HG03575 (cell line): ENCODE data around the gene CRB2.
"Not testable (repeated sequence)": the region's sequence is repeated elsewhere in the genome, so short reads cannot be mapped to it uniquely, and the experiment has no call there.

ENCODE experiments used
- ATAC-seq: cut with Tn5 transposase; IDR thresholded peaks from one replicate; pipeline ENCODE4 v1.9.1; 2021; ENCODE audit not compliant: unreplicated experiment, insufficient number of reproducible peaks, low FRiP score; ENCODE audit errors: extremely low read depth

CRB2 gene

DNA sequence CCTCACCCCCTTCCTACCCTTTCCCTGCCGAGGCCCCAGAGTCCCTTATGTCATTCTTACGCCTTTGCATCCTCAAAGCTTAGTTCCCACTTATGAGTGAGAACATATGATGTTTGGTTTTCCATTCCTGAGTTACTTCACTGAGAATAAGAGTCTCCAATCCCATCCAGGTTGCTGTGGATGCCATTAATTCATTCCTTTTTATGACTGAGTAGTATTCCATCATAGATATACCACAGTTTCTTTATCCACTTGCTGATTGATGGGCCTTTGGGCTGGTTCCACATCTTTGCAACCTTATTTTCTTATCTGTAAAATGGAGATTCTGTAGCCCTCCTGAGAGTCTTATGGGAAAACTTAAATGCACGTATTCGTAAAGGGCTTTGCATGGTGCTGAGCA, 36.8 kb downstream of the CRB2 start:
- ATAC-seq = no peak

DNA sequence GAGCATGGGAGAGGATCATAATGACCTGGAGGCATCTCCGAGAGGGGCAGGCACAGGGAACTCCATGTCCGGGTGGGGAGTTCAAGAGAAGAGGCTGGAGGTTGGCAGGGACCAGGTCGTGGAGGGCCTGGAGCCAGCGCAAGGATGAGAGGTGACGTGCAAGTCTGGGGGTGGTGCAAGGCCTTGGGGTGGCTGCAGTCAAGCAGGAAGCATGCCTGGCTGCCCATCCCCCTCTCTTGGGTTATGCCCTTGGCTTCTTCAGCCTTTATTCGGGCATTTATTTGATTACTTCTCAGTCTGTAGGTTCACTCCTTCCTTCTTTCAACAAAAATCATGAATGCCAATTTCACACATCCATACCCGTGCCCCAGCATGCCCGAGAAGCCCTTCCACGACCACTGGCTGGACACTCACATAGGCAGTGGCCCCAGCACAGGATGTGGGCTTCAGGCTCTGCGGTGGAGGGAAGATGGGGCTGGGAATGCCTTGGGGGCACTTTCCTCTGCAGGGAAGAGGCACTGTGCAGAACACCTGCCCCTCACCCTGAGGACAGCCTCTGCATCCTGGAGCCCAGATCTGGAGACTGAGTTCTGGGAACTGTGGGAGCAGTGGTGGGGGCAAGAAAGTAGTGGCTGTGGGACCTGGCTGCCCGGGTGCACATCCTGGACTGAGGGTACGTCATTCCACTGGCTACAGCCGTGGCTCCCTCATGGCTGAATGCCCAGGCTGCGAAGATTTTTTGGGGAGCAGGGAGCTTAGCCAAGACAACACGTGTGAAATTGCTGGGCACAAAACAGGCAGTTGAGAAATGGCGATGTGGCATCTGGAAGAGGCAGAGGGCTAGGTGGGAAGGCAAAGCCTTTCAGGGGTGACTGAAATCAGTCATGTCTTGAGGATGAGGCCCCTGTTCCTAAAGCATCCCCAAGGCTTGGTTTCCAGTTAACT, 38.6 kb downstream of the CRB2 start:
- ATAC-seq = no peak

DNA sequence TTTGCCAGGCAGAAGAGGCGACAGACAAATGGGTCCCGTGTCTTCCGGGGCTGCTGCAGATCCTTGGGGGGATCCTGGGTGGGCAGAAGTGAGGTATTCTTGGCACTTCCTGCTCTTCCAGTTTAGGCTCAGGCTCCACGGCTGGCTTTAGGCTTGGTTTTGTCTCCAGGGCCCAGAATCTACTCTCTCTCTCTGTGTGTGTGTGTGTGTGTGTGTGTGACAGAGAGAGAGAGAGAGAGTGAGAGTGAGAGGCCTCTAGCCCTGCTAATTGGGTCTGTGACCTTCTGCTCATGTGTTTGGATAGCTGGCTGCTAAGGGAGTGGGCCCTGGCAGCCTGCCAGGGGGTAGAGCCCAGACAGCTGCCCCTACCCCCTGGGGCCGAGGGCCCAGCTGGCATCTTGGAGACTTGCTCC, 39.3 kb downstream of the CRB2 start:
- no peak for ATAC-seq

DNA sequence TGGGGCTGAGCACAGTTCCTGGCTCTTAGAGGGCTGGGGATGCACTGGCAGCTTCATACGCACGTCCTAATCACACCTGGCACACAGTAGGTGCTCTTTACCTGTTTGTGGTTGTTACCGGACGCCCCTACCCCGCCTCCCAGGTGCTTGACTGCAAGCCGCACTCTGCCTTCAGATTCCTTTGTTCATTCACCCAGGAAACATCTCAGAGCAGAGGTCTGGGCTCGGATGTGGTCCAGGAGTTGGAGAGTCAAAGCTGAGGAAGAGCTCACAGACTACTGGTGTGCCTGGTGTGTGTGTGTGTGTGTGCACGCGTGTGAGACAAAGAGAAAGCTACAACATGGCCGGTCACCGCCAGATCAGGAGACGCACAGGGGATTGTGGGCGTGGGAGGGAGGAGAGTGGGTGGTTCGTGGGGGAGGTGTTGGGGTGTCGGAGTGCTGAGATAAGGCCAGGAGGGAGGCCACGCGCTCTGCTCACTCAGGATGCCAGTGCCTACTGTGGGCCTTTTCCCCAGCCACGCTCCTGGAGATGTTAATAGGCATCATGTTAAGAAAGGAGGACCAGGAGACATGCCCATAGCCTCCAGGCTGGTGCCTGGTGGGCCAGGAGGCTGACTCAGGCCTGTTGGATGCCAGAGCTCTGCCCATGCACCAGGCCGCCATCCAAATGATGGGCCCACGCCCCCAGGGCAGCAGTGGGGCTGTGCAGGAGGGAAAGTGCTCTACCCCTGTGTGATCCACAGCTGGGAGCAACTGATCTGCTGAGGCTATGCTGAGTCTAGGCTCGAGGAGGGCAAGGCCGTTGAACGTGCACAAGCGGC, 39.9 kb downstream of the CRB2 start:
- ATAC-seq = no peak

DNA sequence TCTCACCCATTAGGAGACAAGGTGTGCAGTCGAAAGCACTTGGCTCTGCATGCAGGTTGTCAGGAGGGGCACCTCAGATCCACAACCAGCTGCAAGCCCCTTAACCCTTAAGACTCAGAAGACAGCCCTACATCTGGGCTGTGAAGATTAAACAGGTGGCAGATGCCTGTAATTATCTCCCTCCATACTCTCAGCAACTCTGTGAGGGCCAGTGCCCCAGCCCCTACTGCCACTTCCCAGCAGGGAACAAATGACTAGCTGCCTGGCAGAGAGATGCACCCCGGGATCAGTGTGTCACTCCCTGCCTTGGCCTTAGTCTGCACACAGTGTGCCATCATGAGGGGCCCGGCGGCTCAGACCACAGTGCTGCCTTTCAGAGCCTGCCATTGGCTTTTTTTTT, 42.0 kb downstream of the CRB2 start:
- no peak for ATAC-seq

DNA sequence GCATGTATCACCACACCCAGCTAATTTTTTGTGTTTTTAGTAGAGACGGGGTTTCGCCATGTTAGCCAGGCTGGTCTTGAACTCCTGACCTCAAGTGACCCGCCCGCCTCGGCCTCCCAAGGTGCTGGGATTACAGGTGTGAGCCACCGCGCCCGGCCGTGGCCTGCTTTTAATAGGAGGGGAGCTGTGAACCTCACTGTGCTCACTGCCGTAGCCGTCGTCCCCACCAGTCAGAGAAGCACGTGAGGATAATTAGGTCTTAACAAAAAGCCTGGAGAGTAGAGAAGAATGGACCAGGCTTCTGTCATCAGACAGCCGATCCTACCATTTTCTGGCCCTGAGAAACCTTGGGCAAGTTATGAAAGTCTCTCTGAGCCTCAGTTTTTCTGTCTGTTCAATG, 42.9 kb downstream of the CRB2 start:
- ATAC-seq = not testable (repeated sequence)

DNA sequence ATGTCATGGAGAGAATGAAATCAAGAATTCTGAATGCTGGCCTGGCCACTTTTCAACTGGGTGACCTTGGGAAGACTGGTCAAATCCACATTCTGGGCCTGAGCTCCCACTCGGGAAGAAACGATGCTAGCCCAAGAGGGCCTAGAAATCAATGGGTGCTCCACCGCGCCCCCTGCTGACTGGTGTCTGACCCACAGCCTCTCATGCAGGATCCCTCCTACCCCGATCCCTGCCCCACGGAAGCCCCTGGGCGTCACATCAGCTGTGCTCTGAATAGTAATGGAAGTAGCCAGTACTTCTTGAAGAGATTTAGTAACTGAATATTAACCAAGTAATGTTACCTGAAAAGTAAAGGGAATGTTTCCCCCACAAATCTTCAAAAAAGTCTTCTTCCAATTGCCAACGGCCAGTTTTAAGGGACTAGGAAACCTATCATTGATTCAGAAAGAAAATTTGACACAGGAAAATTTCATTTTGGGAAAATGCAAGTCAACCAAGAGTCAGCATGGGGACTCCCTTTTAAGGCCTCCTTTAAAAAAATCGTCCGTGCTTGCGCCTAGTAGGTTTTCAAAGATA, 43.9 kb downstream of the CRB2 start:
- no peak for ATAC-seq

DNA sequence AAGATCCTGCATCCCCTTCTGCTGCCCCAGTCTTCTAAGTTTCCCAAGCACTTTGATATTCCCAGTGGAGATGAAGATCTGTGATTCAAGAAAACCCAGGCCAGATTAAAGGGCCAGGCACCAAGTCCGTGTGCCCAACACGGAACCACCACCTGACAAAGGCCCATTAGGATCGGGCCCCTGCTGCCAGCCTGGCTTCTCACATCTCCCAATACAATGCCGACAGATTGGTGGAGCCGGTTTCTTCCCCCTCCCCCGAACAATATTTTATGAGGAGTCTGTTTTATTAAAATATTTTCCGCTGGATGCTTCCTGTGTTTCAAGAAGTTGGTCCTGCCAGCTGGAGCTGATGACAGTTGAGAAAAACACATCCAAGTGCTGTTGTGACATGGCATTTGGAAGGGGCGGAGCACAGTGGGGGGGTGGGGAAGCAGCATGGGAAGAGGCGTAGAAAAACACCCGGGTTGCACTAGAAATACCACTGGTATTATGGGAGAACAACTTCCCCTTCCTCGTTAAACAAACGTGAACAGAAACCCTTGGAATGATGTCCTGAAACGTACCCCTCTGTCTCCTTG, 45.0 kb downstream of the CRB2 start:
- no peak for ATAC-seq

DNA sequence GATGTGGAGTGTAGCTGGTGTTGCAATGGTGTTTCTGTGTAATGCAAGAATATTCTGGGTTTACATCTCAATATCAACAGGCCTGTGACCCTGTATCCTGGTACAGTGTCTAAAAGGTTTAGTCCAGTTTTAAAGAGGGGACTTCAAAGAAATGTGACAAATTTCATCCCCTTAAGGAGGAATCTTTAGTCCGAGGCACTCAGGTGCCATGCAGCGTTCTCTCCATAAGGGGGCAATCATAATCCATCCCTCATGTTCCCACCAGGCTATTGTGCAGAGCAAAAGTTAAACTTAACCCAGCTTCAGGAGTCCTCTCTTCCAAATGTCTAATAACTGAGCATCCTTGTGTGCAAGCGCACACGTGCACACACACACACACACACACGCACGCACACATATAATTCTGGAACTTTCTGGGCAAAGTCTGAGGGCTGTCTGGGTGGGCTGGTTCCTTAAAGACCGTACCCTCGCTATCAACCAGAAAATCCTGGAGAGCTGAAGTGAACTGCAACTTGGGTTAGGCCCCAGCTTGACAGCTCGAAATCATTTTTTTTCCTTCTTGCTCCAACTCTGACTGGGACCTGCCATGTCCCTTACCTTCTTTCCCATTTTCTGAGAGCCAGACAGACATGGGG, 46.0 kb downstream of the CRB2 start:
- ATAC-seq = no peak

DNA sequence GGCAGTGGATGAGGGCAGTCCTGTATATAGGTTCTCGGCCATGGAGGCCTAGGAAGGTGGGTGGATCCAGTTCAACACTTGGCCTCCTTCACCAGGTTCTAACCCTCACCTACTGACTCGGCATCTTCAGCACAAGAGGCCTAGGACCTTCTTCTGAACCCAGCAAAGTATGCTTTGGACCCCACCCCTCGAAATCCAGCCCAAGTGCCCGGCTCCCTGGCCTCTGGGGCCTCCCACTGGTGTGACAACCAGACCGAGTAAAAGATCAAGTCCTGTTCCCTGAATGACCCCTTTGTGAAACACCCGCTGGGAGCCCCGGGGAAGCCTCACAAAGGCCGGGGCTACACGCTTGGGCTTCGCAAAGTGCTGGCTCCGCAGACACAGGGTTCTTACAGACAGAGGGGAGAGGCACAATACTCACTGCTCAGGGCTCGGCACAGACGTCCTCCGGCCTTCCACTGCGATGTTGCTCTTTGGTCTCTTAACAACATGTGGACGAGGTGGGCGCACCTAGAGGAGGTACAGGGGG, 47.0 kb downstream of the CRB2 start:
- ATAC-seq = no peak

DNA sequence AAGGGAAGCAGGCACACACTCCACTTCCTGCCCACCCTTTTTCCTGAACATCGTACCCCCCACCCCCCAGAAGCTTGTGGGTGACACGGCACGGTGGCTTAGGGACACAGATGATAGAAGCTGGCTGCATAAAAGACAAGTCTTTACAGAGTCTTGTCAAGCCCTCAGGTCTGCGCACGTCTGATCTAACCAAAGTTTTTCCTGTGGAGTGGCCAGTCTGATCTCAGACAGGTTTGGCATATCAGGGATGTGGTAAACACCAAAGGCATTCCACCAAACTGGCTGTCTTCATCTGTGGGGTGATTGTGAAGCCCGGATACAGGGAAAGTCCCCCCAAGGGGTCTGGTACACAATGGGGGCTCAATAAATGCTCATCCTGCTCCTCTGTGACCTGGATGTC, 50.0 kb downstream of the CRB2 start:
- ATAC-seq = no peak

DNA sequence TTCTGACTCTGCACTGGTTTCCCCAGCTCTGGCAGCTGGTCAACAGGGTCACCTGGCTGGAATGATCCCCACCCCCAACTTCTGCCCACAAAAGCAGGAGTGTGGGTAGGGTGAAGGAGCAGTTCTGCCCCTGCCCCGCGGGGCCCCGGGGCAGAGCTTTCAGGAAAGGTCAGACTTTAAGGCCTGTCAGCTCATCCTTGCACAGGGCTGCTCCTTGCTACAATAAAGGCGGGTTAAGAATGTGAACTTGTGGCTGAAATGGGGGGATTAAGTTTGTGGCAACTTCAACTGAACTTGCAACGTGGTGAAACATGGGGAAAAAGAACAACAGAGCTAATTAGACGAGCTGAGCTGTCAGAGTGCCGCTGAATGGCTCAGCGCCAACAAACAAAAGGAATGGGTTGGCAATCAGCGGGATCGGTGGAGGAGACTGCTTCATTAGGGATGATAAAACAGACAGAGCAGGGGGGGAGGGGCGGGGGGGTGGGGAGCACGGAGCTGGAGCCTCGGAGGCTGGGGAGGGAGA, 50.8 kb downstream of the CRB2 start:
- no peak for ATAC-seq

DNA sequence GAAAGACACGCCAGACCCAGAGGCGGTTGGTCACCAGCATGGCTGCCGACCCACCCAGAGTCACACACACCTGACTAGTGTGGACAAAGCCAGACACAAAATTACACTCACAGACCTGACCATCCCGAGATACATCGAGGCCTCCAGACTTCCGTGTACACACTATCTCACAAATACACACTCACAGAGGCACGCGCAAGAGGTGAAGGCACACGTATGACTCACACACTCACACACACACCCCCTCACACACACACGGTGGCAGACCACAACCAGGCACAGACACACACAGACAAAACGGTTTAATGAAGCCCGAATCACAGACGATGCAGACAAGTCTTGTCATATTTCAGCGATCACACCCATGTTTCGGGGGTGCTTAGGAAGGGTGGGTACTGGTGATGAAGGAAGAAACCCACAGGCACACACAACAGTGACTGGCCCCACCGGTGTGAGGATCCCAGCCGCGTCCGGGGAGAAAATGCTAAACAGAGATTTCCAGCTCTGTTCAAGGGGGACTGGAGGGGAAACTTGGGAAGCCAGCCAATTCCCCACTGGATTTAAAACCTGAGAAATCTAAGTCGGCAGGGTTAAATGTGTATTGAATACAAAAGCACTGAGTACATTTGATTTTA, 51.3 kb downstream of the CRB2 start:
- no peak for ATAC-seq

DNA sequence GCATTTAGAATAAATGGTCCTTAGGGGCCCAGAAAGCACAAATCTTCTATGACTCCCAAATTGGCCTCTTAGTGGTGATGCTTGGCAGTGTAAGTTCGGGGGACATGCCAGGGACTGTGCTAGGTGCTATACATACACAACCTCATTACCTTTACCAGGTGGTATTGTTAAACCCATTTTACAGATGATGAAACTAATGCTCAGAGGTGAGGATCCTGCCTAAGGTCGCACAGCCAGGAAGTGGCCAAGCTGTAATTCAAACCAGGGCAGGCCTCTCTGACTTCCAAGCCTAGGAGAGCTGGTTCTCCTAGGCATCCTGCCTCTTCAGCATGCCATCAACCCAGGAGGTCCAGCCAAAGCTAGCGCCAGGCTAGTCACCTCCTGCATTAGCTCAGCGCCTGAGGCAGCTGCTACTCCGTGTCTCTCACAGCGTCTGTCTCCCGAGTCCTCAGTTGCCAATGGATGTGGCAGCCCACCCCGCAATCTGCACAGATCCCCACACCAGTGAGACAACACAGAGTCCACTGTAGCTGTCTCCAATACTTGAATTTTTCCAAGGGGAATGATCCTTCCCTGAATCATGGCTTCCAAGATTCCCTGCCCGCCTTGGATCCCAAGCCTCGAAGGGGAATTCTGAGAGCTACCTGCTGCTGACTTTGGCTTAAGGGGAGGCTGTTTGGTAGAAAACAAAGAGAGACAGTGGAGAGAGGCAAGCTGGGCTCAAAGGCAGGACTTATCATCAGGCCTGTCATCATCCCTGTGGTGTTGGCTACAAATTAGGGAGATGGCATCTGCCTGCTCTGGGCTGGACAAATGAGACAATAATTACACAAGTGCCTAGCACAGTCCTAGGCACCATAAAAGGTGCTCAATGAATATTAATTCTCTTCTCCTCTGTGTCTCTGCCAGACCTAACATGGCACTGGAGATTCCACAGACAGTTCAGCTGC, 52.6 kb downstream of the CRB2 start:
- no peak for ATAC-seq

DNA sequence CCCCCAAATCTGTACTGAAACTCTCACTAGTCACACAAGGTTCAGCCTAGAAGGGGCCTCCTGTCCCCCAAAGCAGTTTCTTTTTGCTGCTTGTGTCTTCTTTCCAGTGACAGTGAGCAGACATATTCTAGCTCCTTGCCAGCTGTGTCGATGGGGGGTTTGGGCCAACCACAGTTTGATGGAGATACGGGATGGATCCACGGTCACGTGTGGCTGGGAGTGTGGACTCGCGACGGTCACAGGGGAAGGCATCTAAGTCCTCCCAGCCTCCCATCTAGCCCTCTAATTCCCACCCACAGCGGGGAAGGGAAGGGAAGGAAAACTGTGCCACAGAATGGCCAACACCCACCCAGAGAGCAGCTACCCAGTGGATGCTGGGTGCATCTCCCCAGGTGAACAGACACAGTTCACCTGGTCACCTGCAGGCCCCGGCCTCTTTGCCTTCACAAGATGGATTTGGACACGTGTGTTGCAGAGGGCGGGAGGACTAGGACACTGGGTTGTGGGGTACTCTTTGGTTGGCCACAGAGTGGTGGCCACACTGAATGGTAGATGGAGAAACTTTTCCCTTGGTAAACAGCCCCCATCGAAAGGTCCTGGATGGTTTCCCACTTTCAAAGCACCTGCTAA, 54.4 kb downstream of the CRB2 start:
- no peak for ATAC-seq

DNA sequence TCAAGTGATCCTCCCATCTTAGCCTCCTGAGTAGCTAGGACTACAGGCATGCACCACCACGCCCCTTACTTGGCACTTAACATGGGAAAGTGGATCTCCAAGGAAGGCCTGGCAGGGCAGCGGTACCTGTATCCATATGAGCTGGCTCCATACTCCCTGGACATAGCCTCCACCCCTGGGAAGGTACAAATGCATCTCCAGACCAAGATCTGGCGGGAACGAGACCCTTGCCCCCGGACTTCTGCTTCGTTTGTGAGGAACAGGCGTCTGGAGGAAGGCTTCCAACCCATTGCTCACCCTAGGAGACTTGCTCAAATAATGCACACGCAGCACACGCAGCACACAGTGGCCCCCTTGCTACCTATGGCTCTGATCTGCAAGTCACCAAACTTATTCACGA, 55.2 kb downstream of the CRB2 start:
- ATAC-seq = no peak

DNA sequence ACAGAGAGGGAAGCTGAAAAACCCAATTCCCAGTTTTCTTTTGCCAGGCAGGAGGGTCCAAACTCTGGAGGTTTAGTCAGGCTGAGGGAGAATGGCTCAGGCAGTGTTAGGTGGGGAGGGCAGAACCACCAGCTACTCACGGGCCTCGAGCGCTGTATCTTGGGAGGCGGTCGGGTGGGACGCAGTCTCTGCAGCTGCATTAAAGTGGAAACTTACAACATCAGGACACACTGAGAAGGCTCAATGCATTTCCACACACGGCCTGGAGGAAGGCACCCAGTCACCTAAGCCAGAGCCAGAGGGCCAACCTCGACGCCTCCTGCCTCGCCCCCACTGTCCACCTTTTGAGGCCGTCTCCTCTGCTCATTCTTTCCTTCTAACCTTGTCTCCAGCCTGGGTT, 55.6 kb downstream of the CRB2 start:
- no peak for ATAC-seq
